HepG2 (cell line): ENCODE measurements around the gene TENM3. TPM values are rescaled to one million over a fixed set of nuclear protein-coding genes. Genes with fewer than 3 reads are reported as not detected.

ENCODE experiments used
- ATAC-seq: fragments of 200-7000 bp; cut with Tn5 transposase; 3 replicates; pipeline ENCODE4 v1.9.1; 2020; ENCODE audit warnings: mild to moderate bottlenecking, moderate library complexity
- BruUV-seq: library from RNA; stranded (reverse); fragments of 400-500 nt; replicated peaks from 2 replicates; lab custom pipeline; 2021; lab: Mats Ljungman, UMichigan
- CTCF ChIA-PET: fragments of 300-600 bp; formaldehyde crosslinking; extraction: SDS; loops from one replicate; lab custom pipeline; 2021; ENCODE audit warnings: low total read pairs, inconsistent platforms, low intra/inter-chr PET ratio; lab: Yijun Ruan, JAX
- POLR2A ChIA-PET: fragments of 350-600 bp; sonication (Branson Sonifier 250); formaldehyde crosslinking; loops from one replicate; lab custom pipeline; 2020; ENCODE audit warnings: antibody characterized with exemption, inconsistent platforms; lab: Yijun Ruan, JAX
- DNase-seq: peaks from one replicate; pipeline ENCODE4 v3.0.0-alpha.2; 2015; ENCODE audit warnings: low spot score
- FAIRE-seq: peaks from 3 replicates; lab custom pipeline; 2011; peaks lifted over from hg19 to GRCh38; lab: Jason Lieb, UNC
- H2AFZ ChIP-seq: one replicate; pipeline ENCODE4 v1.6.1; 2011; ENCODE audit warnings: low read length, inconsistent platforms
- H3K27ac ChIP-seq: fragments of 300-600 bp; 3 replicates; pipeline ENCODE4 v1.8.0; 2011; ENCODE audit warnings: mixed run types, mild to moderate bottlenecking, mixed read lengths, low read length, inconsistent platforms; ENCODE audit not compliant: insufficient read depth; ENCODE audit errors: extremely low read length
- H3K27me3 ChIP-seq, 2 experiments: fragments of 200-600 bp in 1 of 2; 2 replicates in 1 of 2; 3 replicates in 1 of 2; pipeline versions ENCODE4 v1.6.0 to v1.8.0; 2011; ENCODE audit warnings: low read length in 2 of 2, mild to moderate bottlenecking in 2 of 2, moderate library complexity in 2 of 2, inconsistent platforms in 1 of 2; ENCODE audit not compliant: insufficient read depth in 2 of 2, control insufficient read depth in 1 of 2
- H3K36me3 ChIP-seq, 2 experiments: fragments of 200-600 bp in 1 of 2; replicated peaks in 1 of 2; 2 replicates in 1 of 2; 3 replicates in 1 of 2; pipeline versions ENCODE4 v1.5.1 to v1.8.0; 2011; ENCODE audit warnings: low read length in 2 of 2, inconsistent platforms in 1 of 2; ENCODE audit not compliant: insufficient read depth in 2 of 2, control insufficient read depth in 1 of 2
- H3K4me1 ChIP-seq: 2 replicates; pipeline ENCODE4 v1.5.1; 2012; ENCODE audit warnings: low read length, inconsistent platforms; ENCODE audit not compliant: insufficient read depth
- H3K4me2 ChIP-seq: 2 replicates; pipeline ENCODE4 v1.6.0; 2011; ENCODE audit warnings: low read depth, low read length, inconsistent platforms
- H3K4me3 ChIP-seq, 3 experiments: fragments of 200-600 bp in 1 of 3; sonication (generic), shearing (Covaris generic) in 1 of 3; replicated peaks in 1 of 3; 2 replicates each; pipeline ENCODE4 v1.5.1; 2011 to 2016; ENCODE audit warnings: low read length in 3 of 3, inconsistent platforms in 2 of 3, low read depth in 2 of 3, mild to moderate bottlenecking in 2 of 3, control low read depth in 1 of 3, mixed read lengths in 1 of 3; ENCODE audit not compliant: insufficient read depth in 1 of 3
- H3K79me2 ChIP-seq: one replicate; pipeline ENCODE4 v1.6.1; 2011; ENCODE audit warnings: low read length, inconsistent platforms; ENCODE audit not compliant: insufficient read depth
- H3K9ac ChIP-seq: 2 replicates; pipeline ENCODE4 v1.6.0; 2011; ENCODE audit warnings: mild to moderate bottlenecking, low read depth, low read length, inconsistent platforms; ENCODE audit not compliant: insufficient read depth
- H3K9me3 ChIP-seq: 2 replicates; pipeline ENCODE4 v1.5.1; 2012; ENCODE audit warnings: mild to moderate bottlenecking, low read length
- H4K20me1 ChIP-seq: 2 replicates; pipeline ENCODE4 v1.6.0; 2011; ENCODE audit warnings: inconsistent platforms, mild to moderate bottlenecking, low read length, moderate library complexity; ENCODE audit not compliant: insufficient read depth
- CENPT ChIP-seq: sonication (generic); formaldehyde crosslinking; IDR thresholded peaks from 2 replicates; pipeline ENCODE4 v1.8.0; 2022; ENCODE audit warnings: low read depth, mild to moderate bottlenecking, moderate library complexity, missing genetic modification reagents
- MBNL3 ChIP-seq: fragments of 250-450 bp; sonication (Bioruptor Pico); conservative IDR thresholded peaks from 2 replicates; pipeline ENCODE4 v1.8.0; 2022; ENCODE audit warnings: mild to moderate bottlenecking, inconsistent platforms
- MLX ChIP-seq: IDR thresholded peaks from 2 replicates; pipeline ENCODE4 v1.6.1; 2016
- SUZ12 ChIP-seq: fragments of 150-350 bp; IDR thresholded peaks from 2 replicates; pipeline ENCODE4 v1.6.1; 2014; ENCODE audit warnings: low read depth, low read length
- TARDBP ChIP-seq: sonication (generic); formaldehyde crosslinking; IDR thresholded peaks from 2 replicates; pipeline ENCODE4 v1.8.0; 2022; ENCODE audit warnings: mild to moderate bottlenecking, missing genetic modification reagents
- ZBTB7B ChIP-seq: sonication (generic); formaldehyde crosslinking; IDR thresholded peaks from 2 replicates; pipeline ENCODE4 v1.4.0; 2020; ENCODE audit warnings: missing genetic modification reagents
- ZNF232 ChIP-seq: sonication (generic); formaldehyde crosslinking; IDR thresholded peaks from 2 replicates; pipeline ENCODE4 v1.4.0; 2020; ENCODE audit warnings: missing genetic modification reagents, borderline replicate concordance
- ZNF326 ChIP-seq: sonication (generic); formaldehyde crosslinking; IDR thresholded peaks from 2 replicates; pipeline ENCODE4 v1.4.0; 2020; ENCODE audit warnings: missing genetic modification reagents, borderline replicate concordance
- ZNF354B ChIP-seq: sonication (generic); formaldehyde crosslinking; IDR thresholded peaks from 2 replicates; pipeline ENCODE4 v1.8.0; 2022; ENCODE audit warnings: mild to moderate bottlenecking, missing genetic modification reagents
- WGBS: methylation state at CpG from one replicate; pipeline ENCODE4 v1.1.6; 2017; ENCODE audit warnings: low lambda C conversion rate; 5-methylcytosine and 5-hydroxymethylcytosine counted together
- in situ Hi-C: cut with HindIII; loops from 2 replicates; pipeline ENCODE4 v1.10.0; 2017; ENCODE audit warnings: low pct_unique_long_range_greater_than_20kb; ENCODE audit not compliant: extremely low pct_ligation_motif_present
- intact Hi-C: fragments of 100-400 bp; cut with micrococcal nuclease; formaldehyde crosslinking; loops from one replicate; pipeline ENCODE4 v1.10.0; 2022; ENCODE audit not compliant: unreplicated experiment
- polyA plus RNA-seq, 8 experiments: library from polyadenylated mRNA; depleted of rRNA in 3 of 8; stranded (reverse) in 7 of 8; unstranded in 1 of 8; fragments of >200 nt; fragmentation: Illumina TruSeq in 4 of 8; extraction: Trizol in 4 of 8; gene quantifications; 2 replicates each; pipeline versions ENCODE4 v1.2.1 to v1.2.3, GENCODE V29; 2011 to 2016; ENCODE audit warnings: low read depth in 4 of 8, missing spikeins in 1 of 8, mixed read lengths in 1 of 8; ENCODE audit not compliant: insufficient read depth in 1 of 8
- total RNA-seq, 5 experiments: library from RNA; depleted of rRNA; stranded (reverse); fragments of >200 nt; fragmentation: Illumina TruSeq; extraction: Trizol; gene quantifications; 2 replicates each; pipeline ENCODE4 v1.2.3, GENCODE V29; 2016; ENCODE audit warnings: low read depth in 1 of 5
- TF ChIP-seq, protein P1 (sequence below): sonication (generic); formaldehyde crosslinking; conservative IDR thresholded peaks from 2 replicates; pipeline ENCODE4 v1.4.0; 2020; ENCODE audit warnings: missing genetic modification reagents
- TF ChIP-seq, protein P2 (sequence below): sonication (generic); formaldehyde crosslinking; IDR thresholded peaks from 2 replicates; pipeline ENCODE4 v1.4.0; 2020; ENCODE audit warnings: missing genetic modification reagents
- TF ChIP-seq, protein P3 (sequence below): IDR thresholded peaks from 2 replicates; pipeline ENCODE4 v1.6.1; 2018; ENCODE audit warnings: missing genetic modification reagents

TENM3 gene
- total and polyA plus RNA-seq, 2 of the 13 experiments (the other 11 are each of a cell fraction or from before 2014, with no cell fraction given) = 0.04 TPM; not detected in 1

DNA sequence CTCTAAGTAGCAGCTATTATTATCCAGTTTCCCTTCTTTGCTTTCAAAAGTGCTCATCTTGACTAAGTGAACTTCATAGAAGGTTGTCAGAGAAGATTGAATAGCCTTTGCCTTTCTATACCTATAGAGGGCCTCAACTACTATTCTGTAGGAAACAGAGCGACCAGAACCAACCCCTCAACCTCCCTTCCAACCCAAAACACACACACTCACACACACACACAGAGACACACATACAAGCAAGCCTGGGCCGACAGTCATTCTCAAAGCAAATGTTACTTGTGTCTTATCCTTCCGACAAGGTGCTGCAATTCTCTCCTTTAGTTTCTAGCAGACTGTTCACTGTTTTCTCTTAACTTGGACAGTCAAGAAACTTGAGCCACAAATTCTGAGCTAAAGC is 472.3 kb downstream of the TENM3 start:
- H3K27ac ChIP-seq = no peak overlapping the region
- in situ Hi-C loops (no loop called here), intact Hi-C loops (no loop called here)
- WGBS = 16% methylated on average over 3 of the region's 3 CpGs
- H2AFZ ChIP-seq = no peak overlapping the region
- ChIA-PET POLR2A (no interaction called here), CTCF (no interaction called here)
- DNase-seq (no peak), ATAC-seq (no peak), FAIRE-seq (no peak)
- no peaks in the 10 kb centered on the region for H4K20me1 ChIP-seq
- no peaks in the 10 kb centered on the region for H3K36me3 ChIP-seq
- H3K4me1 ChIP-seq = no peaks in the 10 kb centered on the region
- H3K79me2 ChIP-seq = no peaks in the 10 kb centered on the region
- H3K9ac ChIP-seq = no peak overlapping the region
- no peak overlapping the region for H3K4me2 ChIP-seq
- H3K9me3 ChIP-seq = no peaks in the 10 kb centered on the region
- TF ChIP-seq ZBTB7B = no peak
- H3K27me3 ChIP-seq = no peaks in the 10 kb centered on the region
- H3K4me3 ChIP-seq = no peak overlapping the region
- no TSS peak for BruUV-seq

DNA sequence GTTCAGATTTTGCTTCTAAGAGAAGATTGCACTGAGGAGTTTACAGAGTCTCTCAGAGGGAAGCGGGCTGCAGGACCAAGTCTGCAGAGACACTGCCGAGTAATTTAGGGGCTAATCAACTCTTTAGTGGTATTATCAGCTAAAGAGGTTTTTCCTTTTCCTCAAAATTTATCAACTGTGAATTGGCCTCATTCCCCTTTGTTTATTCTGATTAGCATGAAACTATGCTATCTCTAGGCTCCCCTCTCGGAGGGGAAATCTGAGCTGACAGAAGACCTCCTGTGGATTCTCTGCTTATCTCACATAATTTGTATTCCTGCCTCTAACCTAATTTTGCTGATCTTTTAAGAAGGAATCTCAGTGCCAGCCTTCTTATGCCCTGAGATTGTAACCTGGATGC is 473.0 kb downstream of the TENM3 start:
- Histone ChIP-seq H3K36me3 (no peaks in the 10 kb centered on the region), H3K4me1 (no peaks in the 10 kb centered on the region), H4K20me1 (no peaks in the 10 kb centered on the region), H3K9me3 (no peaks in the 10 kb centered on the region), H3K9ac (no peak overlapping the region), H3K27ac (no peak overlapping the region), H3K27me3 (no peaks in the 10 kb centered on the region), H3K79me2 (no peaks in the 10 kb centered on the region), H3K4me2 (no peak overlapping the region), H2AFZ (no peak overlapping the region), H3K4me3 (no peak overlapping the region)
- no peak for ATAC-seq
- in situ Hi-C loops (no loop called here), intact Hi-C loops (no loop called here)
- DNase-seq = no peak
- ChIA-PET POLR2A (no interaction called here), CTCF (no interaction called here)
- BruUV-seq = no TSS peak
- WGBS = 8% methylated on average over 3 of the region's 3 CpGs
- FAIRE-seq = no peak
- TF ChIP-seq SUZ12 (no peak), MBNL3 (CRISPR knock-in tag) (no peak), ZNF354B (no peak), MLX (CRISPR knock-in tag) (no peak), ZNF232 (CRISPR knock-in tag) (no peak), TARDBP (CRISPR knock-in tag) (no peak), CENPT (CRISPR knock-in tag) (no peak), ZNF326 (CRISPR knock-in tag) (no peak)
- TF ChIP-seq, protein P1, sequence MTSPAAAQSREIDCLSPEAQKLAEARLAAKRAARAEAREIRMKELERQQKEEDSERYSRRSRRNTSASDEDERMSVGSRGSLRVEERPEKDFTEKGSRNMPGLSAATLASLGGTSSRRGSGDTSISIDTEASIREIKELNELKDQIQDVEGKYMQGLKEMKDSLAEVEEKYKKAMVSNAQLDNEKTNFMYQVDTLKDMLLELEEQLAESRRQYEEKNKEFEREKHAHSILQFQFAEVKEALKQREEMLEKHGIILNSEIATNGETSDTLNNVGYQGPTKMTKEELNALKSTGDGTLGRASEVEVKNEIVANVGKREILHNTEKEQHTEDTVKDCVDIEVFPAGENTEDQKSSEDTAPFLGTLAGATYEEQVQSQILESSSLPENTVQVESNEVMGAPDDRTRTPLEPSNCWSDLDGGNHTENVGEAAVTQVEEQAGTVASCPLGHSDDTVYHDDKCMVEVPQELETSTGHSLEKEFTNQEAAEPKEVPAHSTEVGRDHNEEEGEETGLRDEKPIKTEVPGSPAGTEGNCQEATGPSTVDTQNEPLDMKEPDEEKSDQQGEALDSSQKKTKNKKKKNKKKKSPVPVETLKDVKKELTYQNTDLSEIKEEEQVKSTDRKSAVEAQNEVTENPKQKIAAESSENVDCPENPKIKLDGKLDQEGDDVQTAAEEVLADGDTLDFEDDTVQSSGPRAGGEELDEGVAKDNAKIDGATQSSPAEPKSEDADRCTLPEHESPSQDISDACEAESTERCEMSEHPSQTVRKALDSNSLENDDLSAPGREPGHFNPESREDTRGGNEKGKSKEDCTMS = no peak
- TF ChIP-seq, protein P2, sequence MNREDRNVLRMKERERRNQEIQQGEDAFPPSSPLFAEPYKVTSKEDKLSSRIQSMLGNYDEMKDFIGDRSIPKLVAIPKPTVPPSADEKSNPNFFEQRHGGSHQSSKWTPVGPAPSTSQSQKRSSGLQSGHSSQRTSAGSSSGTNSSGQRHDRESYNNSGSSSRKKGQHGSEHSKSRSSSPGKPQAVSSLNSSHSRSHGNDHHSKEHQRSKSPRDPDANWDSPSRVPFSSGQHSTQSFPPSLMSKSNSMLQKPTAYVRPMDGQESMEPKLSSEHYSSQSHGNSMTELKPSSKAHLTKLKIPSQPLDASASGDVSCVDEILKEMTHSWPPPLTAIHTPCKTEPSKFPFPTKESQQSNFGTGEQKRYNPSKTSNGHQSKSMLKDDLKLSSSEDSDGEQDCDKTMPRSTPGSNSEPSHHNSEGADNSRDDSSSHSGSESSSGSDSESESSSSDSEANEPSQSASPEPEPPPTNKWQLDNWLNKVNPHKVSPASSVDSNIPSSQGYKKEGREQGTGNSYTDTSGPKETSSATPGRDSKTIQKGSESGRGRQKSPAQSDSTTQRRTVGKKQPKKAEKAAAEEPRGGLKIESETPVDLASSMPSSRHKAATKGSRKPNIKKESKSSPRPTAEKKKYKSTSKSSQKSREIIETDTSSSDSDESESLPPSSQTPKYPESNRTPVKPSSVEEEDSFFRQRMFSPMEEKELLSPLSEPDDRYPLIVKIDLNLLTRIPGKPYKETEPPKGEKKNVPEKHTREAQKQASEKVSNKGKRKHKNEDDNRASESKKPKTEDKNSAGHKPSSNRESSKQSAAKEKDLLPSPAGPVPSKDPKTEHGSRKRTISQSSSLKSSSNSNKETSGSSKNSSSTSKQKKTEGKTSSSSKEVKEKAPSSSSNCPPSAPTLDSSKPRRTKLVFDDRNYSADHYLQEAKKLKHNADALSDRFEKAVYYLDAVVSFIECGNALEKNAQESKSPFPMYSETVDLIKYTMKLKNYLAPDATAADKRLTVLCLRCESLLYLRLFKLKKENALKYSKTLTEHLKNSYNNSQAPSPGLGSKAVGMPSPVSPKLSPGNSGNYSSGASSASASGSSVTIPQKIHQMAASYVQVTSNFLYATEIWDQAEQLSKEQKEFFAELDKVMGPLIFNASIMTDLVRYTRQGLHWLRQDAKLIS (CRISPR knock-in tag) = no peak
- TF ChIP-seq, protein P3, sequence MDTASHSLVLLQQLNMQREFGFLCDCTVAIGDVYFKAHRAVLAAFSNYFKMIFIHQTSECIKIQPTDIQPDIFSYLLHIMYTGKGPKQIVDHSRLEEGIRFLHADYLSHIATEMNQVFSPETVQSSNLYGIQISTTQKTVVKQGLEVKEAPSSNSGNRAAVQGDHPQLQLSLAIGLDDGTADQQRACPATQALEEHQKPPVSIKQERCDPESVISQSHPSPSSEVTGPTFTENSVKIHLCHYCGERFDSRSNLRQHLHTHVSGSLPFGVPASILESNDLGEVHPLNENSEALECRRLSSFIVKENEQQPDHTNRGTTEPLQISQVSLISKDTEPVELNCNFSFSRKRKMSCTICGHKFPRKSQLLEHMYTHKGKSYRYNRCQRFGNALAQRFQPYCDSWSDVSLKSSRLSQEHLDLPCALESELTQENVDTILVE (CRISPR knock-in tag) = no peak
